HepG2 (cell line): ENCODE results near the gene KANSL1L. TPM values are rescaled to one million over a fixed set of nuclear protein-coding genes. Genes with fewer than 3 reads are reported as not detected.
A peak's percentile ranks its signal among the peaks of the same experiment; 100 is the strongest.

ENCODE experiments used
- ATRX ChIP-seq: sonication (generic); formaldehyde crosslinking; IDR thresholded peaks from 2 replicates; pipeline ENCODE4 v1.4.0; 2020; ENCODE audit warnings: missing genetic modification reagents, borderline replicate concordance
- DNMT1 ChIP-seq: sonication (generic); formaldehyde crosslinking; IDR thresholded peaks from 2 replicates; pipeline ENCODE4 v1.5.1; 2020; ENCODE audit warnings: mild to moderate bottlenecking, missing genetic modification reagents
- DNMT3B ChIP-seq: conservative IDR thresholded peaks from 2 replicates; pipeline ENCODE4 v1.6.1; 2016; ENCODE audit warnings: missing biosample characterization, control low read depth
- GATA4 ChIP-seq: sonication (generic); IDR thresholded peaks from 2 replicates; pipeline ENCODE4 v1.6.1; 2016; ENCODE audit warnings: antibody characterized with exemption, low read depth, borderline replicate concordance
- HOXA9 ChIP-seq: sonication (generic); formaldehyde crosslinking; IDR thresholded peaks from 2 replicates; pipeline ENCODE4 v1.8.1; 2022; ENCODE audit warnings: missing genetic modification reagents, mild to moderate bottlenecking, moderate library complexity, borderline replicate concordance
- JUND ChIP-seq: sonication (generic); formaldehyde crosslinking; IDR thresholded peaks from 2 replicates; pipeline ENCODE4 v1.8.0; 2022; ENCODE audit warnings: mild to moderate bottlenecking, missing genetic modification reagents
- KLF11 ChIP-seq: IDR thresholded peaks from 2 replicates; pipeline ENCODE4 v1.6.1; 2016; ENCODE audit warnings: missing compliant biosample characterization
- POGZ ChIP-seq: sonication (generic); formaldehyde crosslinking; IDR thresholded peaks from 2 replicates; pipeline ENCODE4 v1.4.0; 2020; ENCODE audit warnings: mild to moderate bottlenecking, missing genetic modification reagents
- RBFOX2 ChIP-seq: fragments of 200-400 bp; formaldehyde crosslinking; IDR thresholded peaks from 2 replicates; pipeline ENCODE4 v1.6.1; 2017; ENCODE audit warnings: low read depth, mild to moderate bottlenecking, low read length
- YY1 ChIP-seq: IDR thresholded peaks from 2 replicates; pipeline ENCODE4 v1.6.1; 2011; ENCODE audit warnings: low read length, low read depth, moderate library complexity, mild to moderate bottlenecking; ENCODE audit not compliant: insufficient read depth, insufficient replicate concordance
- ZBTB38 ChIP-seq: sonication (generic); formaldehyde crosslinking; IDR thresholded peaks from 2 replicates; pipeline ENCODE4 v1.5.1; 2020; ENCODE audit warnings: mild to moderate bottlenecking, missing genetic modification reagents
- ZNF75D ChIP-seq: sonication (generic); formaldehyde crosslinking; IDR thresholded peaks from 2 replicates; pipeline ENCODE4 v1.8.1; 2023; ENCODE audit warnings: missing genetic modification reagents, mild to moderate bottlenecking, borderline replicate concordance
- ZNF772 ChIP-seq: sonication (generic); formaldehyde crosslinking; IDR thresholded peaks from 2 replicates; pipeline ENCODE4 v1.5.0; 2020; ENCODE audit warnings: mild to moderate bottlenecking, missing genetic modification reagents
- polyA plus RNA-seq, 8 experiments: library from polyadenylated mRNA; depleted of rRNA in 3 of 8; stranded (reverse) in 7 of 8; unstranded in 1 of 8; fragments of >200 nt; fragmentation: Illumina TruSeq in 4 of 8; extraction: Trizol in 4 of 8; gene quantifications; 2 replicates each; pipeline versions ENCODE4 v1.2.1 to v1.2.3, GENCODE V29; 2011 to 2016; ENCODE audit warnings: low read depth in 4 of 8, missing spikeins in 1 of 8, mixed read lengths in 1 of 8; ENCODE audit not compliant: insufficient read depth in 1 of 8
- total RNA-seq, 5 experiments: library from RNA; depleted of rRNA; stranded (reverse); fragments of >200 nt; fragmentation: Illumina TruSeq; extraction: Trizol; gene quantifications; 2 replicates each; pipeline ENCODE4 v1.2.3, GENCODE V29; 2016; ENCODE audit warnings: low read depth in 1 of 5
- TF ChIP-seq, protein P1 (sequence below): sonication (generic); formaldehyde crosslinking; IDR thresholded peaks from 2 replicates; pipeline ENCODE4 v1.9.0; 2021; ENCODE audit warnings: missing genetic modification reagents, mild to moderate bottlenecking, borderline replicate concordance
- TF ChIP-seq, protein P2 (sequence below): sonication (generic); formaldehyde crosslinking; IDR thresholded peaks from 2 replicates; pipeline ENCODE4 v1.5.0; 2020; ENCODE audit warnings: mild to moderate bottlenecking, missing genetic modification reagents
- TF ChIP-seq, protein P3 (sequence below): sonication (generic); IDR thresholded peaks from 2 replicates; pipeline ENCODE4 v1.6.1; 2016; ENCODE audit warnings: low read depth, borderline replicate concordance
- TF ChIP-seq, protein P4 (sequence below): sonication (generic); formaldehyde crosslinking; conservative IDR thresholded peaks from 2 replicates; pipeline ENCODE4 v1.4.0; 2020; ENCODE audit warnings: mild to moderate bottlenecking, missing genetic modification reagents, moderate library complexity
- TF ChIP-seq, protein P5 (sequence below): sonication (generic); formaldehyde crosslinking; IDR thresholded peaks from 2 replicates; pipeline ENCODE4 v1.5.0; 2020; ENCODE audit warnings: mild to moderate bottlenecking, missing genetic modification reagents, borderline replicate concordance

KANSL1L gene
- total and polyA plus RNA-seq, 2 of the 13 experiments (the other 11 are each of a cell fraction or from before 2014, with no cell fraction given), result 5.4 to 10.3 TPM

DNA sequence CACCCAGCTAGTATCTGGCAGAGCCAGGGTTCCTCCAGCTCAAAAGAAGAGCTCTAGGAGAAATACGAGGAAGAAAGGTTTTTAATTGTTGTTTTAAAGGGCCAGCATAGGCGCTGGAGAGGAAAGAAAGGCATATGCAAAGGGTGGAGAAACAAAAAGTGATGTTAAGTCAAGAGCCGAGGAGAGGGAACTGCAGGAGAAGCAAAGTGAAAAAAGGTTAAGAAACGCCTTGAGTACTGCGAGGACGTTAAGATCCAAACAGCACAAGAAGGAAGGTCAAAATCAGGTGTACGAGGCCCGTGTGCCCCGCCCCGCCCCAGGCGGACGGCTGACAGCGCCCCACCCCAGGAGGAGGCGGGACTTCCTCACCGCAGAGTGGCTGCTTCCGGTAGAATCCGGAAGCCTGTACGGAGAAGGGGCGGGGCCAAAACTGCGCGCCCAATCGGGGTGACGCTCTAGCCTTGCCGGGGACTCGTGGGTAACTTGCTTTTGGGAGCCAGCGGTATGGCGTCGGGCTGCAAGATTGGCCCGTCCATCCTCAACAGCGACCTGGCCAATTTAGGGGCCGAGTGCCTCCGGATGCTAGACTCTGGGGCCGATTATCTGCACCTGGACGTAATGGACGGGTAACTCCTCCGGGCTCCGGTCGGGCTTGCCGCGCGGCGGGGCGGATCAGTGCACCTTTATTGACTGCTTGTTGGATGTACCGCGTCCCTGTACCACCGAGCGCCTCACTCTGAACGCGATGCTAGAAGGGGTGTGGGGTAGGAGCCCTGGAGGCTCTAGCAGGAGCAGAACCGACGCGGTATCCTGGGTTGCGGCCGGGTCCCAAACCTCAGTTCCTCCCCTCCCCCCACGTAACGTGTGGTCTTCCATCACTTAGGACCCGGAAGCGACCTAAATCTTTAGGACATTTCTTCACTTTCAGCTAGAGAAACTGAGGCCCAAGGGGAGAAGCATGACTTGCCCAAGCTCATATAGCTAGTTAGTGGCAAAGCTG, 168.8 kb downstream of the KANSL1L start, which contains the start of gene RPE (continued):
- TF ChIP-seq, protein P1, sequence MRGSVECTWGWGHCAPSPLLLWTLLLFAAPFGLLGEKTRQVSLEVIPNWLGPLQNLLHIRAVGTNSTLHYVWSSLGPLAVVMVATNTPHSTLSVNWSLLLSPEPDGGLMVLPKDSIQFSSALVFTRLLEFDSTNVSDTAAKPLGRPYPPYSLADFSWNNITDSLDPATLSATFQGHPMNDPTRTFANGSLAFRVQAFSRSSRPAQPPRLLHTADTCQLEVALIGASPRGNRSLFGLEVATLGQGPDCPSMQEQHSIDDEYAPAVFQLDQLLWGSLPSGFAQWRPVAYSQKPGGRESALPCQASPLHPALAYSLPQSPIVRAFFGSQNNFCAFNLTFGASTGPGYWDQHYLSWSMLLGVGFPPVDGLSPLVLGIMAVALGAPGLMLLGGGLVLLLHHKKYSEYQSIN, result no peak
- TF ChIP-seq DNMT1 (CRISPR knock-in tag) (no peak), POGZ (CRISPR knock-in tag) (peak; percentile 97), DNMT3B (CRISPR knock-in tag) (no peak; the same call in 1 of the 2 replicates), ZNF75D (CRISPR knock-in tag) (no peak), KLF11 (CRISPR knock-in tag) (no peak), YY1 (peak; percentile 90), RBFOX2 (peak; percentile 92), ZBTB38 (CRISPR knock-in tag) (peak; percentile 63; the same call in 1 of the 2 replicates), ATRX (CRISPR knock-in tag) (no peak), ZNF772 (CRISPR knock-in tag) (peak; percentile 91; the same call in 1 of the 2 replicates), JUND (CRISPR knock-in tag) (0 out of 2 replicates have a peak, but pooled peaks have one; percentile 28), GATA4 (no peak), HOXA9 (CRISPR knock-in tag) (no peak)
- TF ChIP-seq, protein P2, sequence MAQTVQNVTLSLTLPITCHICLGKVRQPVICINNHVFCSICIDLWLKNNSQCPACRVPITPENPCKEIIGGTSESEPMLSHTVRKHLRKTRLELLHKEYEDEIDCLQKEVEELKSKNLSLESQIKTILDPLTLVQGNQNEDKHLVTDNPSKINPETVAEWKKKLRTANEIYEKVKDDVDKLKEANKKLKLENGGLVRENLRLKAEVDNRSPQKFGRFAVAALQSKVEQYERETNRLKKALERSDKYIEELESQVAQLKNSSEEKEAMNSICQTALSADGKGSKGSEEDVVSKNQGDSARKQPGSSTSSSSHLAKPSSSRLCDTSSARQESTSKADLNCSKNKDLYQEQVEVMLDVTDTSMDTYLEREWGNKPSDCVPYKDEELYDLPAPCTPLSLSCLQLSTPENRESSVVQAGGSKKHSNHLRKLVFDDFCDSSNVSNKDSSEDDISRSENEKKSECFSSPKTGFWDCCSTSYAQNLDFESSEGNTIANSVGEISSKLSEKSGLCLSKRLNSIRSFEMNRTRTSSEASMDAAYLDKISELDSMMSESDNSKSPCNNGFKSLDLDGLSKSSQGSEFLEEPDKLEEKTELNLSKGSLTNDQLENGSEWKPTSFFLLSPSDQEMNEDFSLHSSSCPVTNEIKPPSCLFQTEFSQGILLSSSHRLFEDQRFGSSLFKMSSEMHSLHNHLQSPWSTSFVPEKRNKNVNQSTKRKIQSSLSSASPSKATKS, result no peak
- TF ChIP-seq, protein P3, sequence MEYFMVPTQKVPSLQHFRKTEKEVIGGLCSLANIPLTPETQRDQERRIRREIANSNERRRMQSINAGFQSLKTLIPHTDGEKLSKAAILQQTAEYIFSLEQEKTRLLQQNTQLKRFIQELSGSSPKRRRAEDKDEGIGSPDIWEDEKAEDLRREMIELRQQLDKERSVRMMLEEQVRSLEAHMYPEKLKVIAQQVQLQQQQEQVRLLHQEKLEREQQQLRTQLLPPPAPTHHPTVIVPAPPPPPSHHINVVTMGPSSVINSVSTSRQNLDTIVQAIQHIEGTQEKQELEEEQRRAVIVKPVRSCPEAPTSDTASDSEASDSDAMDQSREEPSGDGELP, result peak; percentile 66; the same call in 1 of the 2 replicates
- TF ChIP-seq, protein P4, sequence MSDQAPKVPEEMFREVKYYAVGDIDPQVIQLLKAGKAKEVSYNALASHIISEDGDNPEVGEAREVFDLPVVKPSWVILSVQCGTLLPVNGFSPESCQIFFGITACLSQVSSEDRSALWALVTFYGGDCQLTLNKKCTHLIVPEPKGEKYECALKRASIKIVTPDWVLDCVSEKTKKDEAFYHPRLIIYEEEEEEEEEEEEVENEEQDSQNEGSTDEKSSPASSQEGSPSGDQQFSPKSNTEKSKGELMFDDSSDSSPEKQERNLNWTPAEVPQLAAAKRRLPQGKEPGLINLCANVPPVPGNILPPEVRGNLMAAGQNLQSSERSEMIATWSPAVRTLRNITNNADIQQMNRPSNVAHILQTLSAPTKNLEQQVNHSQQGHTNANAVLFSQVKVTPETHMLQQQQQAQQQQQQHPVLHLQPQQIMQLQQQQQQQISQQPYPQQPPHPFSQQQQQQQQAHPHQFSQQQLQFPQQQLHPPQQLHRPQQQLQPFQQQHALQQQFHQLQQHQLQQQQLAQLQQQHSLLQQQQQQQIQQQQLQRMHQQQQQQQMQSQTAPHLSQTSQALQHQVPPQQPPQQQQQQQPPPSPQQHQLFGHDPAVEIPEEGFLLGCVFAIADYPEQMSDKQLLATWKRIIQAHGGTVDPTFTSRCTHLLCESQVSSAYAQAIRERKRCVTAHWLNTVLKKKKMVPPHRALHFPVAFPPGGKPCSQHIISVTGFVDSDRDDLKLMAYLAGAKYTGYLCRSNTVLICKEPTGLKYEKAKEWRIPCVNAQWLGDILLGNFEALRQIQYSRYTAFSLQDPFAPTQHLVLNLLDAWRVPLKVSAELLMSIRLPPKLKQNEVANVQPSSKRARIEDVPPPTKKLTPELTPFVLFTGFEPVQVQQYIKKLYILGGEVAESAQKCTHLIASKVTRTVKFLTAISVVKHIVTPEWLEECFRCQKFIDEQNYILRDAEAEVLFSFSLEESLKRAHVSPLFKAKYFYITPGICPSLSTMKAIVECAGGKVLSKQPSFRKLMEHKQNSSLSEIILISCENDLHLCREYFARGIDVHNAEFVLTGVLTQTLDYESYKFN (CRISPR knock-in tag), result peak; percentile 48
- TF ChIP-seq, protein P5, sequence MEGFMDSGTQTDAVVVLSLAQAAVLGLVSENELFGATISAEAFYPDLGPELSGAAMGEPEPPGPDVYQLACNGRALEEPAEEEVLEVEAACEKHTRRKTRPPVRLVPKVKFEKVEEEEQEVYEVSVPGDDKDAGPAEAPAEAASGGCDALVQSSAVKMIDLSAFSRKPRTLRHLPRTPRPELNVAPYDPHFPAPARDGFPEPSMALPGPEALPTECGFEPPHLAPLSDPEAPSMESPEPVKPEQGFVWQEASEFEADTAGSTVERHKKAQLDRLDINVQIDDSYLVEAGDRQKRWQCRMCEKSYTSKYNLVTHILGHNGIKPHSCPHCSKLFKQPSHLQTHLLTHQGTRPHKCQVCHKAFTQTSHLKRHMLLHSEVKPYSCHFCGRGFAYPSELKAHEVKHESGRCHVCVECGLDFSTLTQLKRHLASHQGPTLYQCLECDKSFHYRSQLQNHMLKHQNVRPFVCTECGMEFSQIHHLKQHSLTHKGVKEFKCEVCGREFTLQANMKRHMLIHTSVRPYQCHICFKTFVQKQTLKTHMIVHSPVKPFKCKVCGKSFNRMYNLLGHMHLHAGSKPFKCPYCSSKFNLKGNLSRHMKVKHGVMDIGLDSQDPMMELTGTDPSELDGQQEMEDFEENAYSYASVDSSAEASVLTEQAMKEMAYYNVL (CRISPR knock-in tag), result 0 out of 2 replicates have a peak, but pooled peaks have one; percentile 70
